NCI-H187 treated with DMSO at 0.1 percent for 48 hours (cell line): Measurements from ENCODE around the gene UBXN10.

ENCODE experiments used
- DNase-seq: peaks from one replicate; lab custom pipeline; 2025; lab: John Stamatoyannopoulos, UW

Gene UBXN10

GRCh38 chr1:20234788-20235535, 49.1 kb downstream of the UBXN10 start:
- no peak for DNase-seq

- no peak for DNase-seq
Measured at GRCh38 chr1:20237646-20238045, 51.8 kb downstream of the UBXN10 start.

- DNase-seq: no peak
Measured at GRCh38 chr1:20240012-20240411, 54.1 kb downstream of the UBXN10 start.

- no peak for DNase-seq
Measured at GRCh38 chr1:20242890-20243479, 57.1 kb downstream of the UBXN10 start.
